Lung (tissue), 12 donors: ENCODE measurements around the gene ADAMTS17. TPM values are rescaled to one million over a fixed set of nuclear protein-coding genes. Genes with fewer than 3 reads are reported as not detected.
A peak's percentile ranks its signal among the peaks of the same experiment; 100 is the strongest.

Experiments
- ATAC-seq: fragments of 200-7000 bp; cut with Tn5 transposase; one replicate; pipeline ENCODE4 v1.9.1; 2020; ENCODE audit warnings: moderate number of reproducible peaks; ENCODE audit not compliant: insufficient read depth, low FRiP score
- DNase-seq, 3 donors: peaks; one replicate each; pipeline ENCODE4 v3.0.0-alpha.2; 2013 to 2017
- H3K27ac ChIP-seq, 2 donors: one replicate each; pipeline ENCODE4 v1.5.1; 2013; ENCODE audit warnings: mild to moderate bottlenecking in 2 of 2, moderate library complexity in 2 of 2, control low read depth in 1 of 2, inconsistent platforms in 1 of 2, low read depth in 1 of 2, low read length in 1 of 2
- H3K27me3 ChIP-seq, 3 donors: one replicate each; pipeline ENCODE4 v1.5.1; 2013; ENCODE audit warnings: low read length in 2 of 3; ENCODE audit not compliant: control insufficient read depth in 3 of 3, insufficient read depth in 3 of 3
- H3K36me3 ChIP-seq, 4 donors: one replicate each; pipeline ENCODE4 v1.5.1; 2013; ENCODE audit warnings: low read length in 4 of 4, mild to moderate bottlenecking in 1 of 4, moderate library complexity in 1 of 4; ENCODE audit not compliant: control insufficient read depth in 4 of 4, insufficient read depth in 4 of 4
- H3K4me1 ChIP-seq, 5 donors: one replicate each; pipeline ENCODE4 v1.5.1; 2013; ENCODE audit warnings: low read length in 5 of 5, mild to moderate bottlenecking in 2 of 5, moderate library complexity in 1 of 5; ENCODE audit not compliant: control insufficient read depth in 5 of 5, insufficient read depth in 5 of 5
- H3K4me3 ChIP-seq: one replicate; pipeline ENCODE4 v1.5.1; 2013; ENCODE audit warnings: mild to moderate bottlenecking, control low read depth, moderate library complexity
- H3K9ac ChIP-seq, 2 donors: one replicate each; pipeline ENCODE4 v1.5.1; 2013; ENCODE audit warnings: low read length in 2 of 2, control low read depth in 1 of 2; ENCODE audit not compliant: insufficient read depth in 1 of 2
- H3K9me3 ChIP-seq, 4 donors: one replicate each; pipeline ENCODE4 v1.5.1; 2013; ENCODE audit warnings: low read length in 3 of 4, mild to moderate bottlenecking in 1 of 4, moderate library complexity in 1 of 4; ENCODE audit not compliant: control insufficient read depth in 4 of 4, insufficient read depth in 3 of 4
- WGBS, 2 donors: extraction: QIAGEN DNeasy Blood & Tissue Kit; methylation state at CpG; one replicate each; pipeline ENCODE4 v1.1.7; 2013; 5-methylcytosine and 5-hydroxymethylcytosine counted together
- polyA plus RNA-seq, 2 donors: library from polyadenylated mRNA; stranded (reverse); fragments of 200-250 nt; gene quantifications; one replicate each; pipeline ENCODE4 v1.2.1, GENCODE V29; 2013
- total RNA-seq, 2 donors: library from RNA; depleted of rRNA in 1 of 2; stranded (reverse); fragments of >200 nt in 1 of 2; gene quantifications; one replicate each; pipeline ENCODE4 v1.2.1, GENCODE V29; 2014 to 2021
- TF ChIP-seq, protein P1 (sequence below): IDR thresholded peaks from 2 replicates; pipeline ENCODE4 v1.5.1; 2012; ENCODE audit warnings: mild to moderate bottlenecking; ENCODE audit errors: control extremely low read depth, extremely low read depth
- donor health status: control.
- donor health status: control.
- donor health status: Bipolar disorder and iron deficiency.
- donor health status: healthy.
- donor health status: DM: yes; HTN: yes; CAD: no.

Gene ADAMTS17
- total and polyA plus RNA-seq, 4 donors: 0.47 to 6.6 (median 2.2) TPM

DNA sequence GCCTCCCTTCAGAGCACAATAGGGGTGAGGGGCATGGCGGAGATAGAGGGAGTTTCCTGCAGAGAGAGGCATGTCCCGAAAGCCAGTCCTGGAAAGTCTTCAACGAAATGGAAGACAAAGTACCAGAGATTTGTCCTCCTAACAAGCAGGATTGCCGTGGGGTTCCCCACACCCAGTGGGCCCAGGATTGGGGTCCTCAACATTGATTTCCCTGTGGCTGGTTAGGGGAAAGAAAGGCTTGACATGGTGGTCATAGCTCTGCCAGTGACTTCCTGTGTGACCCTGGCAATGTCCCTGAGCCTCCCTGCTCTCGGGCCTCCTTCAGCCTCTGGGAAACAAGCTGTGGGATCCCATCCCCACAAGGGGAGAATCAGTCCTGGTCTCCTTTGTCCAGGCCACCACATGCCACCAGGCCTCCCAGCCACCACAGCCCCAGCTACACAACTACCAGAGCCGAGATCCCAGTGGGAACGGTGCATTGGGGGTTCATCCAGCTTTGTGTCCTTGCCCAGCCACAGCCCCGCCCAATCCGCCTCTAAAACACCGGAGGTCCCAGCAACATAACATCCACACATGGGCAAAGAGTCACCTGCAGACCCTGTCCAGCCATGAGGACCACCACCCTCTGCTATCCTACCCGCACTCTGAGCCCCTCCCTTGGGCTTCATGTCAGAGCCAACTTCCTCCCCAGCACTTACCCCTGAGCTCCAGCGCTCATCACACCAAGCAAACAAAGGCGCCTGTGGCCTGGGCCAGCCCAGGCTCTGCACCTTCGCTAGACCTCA lies 63.0 kb downstream of the ADAMTS17 start:
- 83 to 86% methylated on average over 14 of the region's 14 CpGs for WGBS, 2 donors
- H3K4me3 ChIP-seq: no peak overlapping the region
- H3K27me3 ChIP-seq: no peaks in the 10 kb centered on the region
- H3K4me1 ChIP-seq: peaks cover 0 to 7% (median 0%) of the 10 kb centered on the region in 5 donors
- H3K9me3 ChIP-seq: peaks cover 0 to 5% (median 0%) of the 10 kb centered on the region in 4 donors
- H3K9ac ChIP-seq: no peak overlapping the region
- TF ChIP-seq, protein P1, sequence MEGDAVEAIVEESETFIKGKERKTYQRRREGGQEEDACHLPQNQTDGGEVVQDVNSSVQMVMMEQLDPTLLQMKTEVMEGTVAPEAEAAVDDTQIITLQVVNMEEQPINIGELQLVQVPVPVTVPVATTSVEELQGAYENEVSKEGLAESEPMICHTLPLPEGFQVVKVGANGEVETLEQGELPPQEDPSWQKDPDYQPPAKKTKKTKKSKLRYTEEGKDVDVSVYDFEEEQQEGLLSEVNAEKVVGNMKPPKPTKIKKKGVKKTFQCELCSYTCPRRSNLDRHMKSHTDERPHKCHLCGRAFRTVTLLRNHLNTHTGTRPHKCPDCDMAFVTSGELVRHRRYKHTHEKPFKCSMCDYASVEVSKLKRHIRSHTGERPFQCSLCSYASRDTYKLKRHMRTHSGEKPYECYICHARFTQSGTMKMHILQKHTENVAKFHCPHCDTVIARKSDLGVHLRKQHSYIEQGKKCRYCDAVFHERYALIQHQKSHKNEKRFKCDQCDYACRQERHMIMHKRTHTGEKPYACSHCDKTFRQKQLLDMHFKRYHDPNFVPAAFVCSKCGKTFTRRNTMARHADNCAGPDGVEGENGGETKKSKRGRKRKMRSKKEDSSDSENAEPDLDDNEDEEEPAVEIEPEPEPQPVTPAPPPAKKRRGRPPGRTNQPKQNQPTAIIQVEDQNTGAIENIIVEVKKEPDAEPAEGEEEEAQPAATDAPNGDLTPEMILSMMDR: no peak
- H3K36me3 ChIP-seq: no peaks in the 10 kb centered on the region
- DNase-seq (no peak), ATAC-seq (no peak)
- H3K27ac ChIP-seq: no peak overlapping the region

DNA sequence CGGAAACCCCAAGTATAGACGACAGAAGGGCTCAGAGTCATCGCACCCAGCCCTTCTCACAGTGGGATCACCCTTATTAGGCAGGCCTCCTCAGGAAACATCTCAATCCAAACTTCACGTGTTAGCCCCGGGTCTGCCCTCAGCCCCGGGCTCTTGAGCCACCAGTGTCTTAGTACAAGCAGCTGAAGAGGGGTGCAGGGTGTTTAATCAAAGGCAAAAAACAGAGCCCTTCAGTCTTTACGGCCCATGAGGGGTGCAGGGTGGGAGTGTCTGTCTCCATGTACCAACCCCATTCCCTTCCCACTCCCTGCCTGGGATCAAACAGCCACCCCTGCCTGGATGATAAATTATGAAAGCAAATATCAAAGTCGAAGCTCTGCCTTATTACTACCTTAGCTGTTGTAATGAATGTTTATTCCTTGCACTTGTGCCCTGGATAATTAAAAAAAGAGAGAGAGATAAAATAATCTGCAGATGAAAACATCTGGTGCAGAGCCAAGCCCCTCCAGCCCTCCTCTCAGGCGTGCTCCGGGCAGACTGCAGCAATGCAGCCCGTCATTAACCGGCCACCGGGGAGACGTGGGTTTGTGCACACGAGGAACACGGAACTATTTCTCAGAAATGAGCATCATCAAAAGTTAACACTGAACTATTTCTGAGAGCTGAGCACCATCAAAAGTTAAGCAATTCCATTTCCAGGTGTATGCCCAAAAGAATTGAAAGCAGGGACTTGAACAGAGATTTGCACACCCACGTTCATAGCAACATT lies 64.5 kb downstream of the ADAMTS17 start:
- WGBS, 2 donors: 57 to 80% methylated on average over 17 of the region's 17 CpGs
- H3K27me3 ChIP-seq: no peaks in the 10 kb centered on the region
- ATAC-seq: no peak
- H3K9ac ChIP-seq: no peak overlapping the region
- TF ChIP-seq, protein P1: no peak
- peaks cover 0 to 7% (median 0%) of the 10 kb centered on the region in 5 donors for H3K4me1 ChIP-seq
- H3K27ac ChIP-seq: no peak overlapping the region
- H3K9me3 ChIP-seq: peaks cover 0 to 5% (median 1%) of the 10 kb centered on the region in 4 donors
- H3K4me3 ChIP-seq: no peak overlapping the region
- H3K36me3 ChIP-seq: no peaks in the 10 kb centered on the region
- DNase-seq: no peak

DNA sequence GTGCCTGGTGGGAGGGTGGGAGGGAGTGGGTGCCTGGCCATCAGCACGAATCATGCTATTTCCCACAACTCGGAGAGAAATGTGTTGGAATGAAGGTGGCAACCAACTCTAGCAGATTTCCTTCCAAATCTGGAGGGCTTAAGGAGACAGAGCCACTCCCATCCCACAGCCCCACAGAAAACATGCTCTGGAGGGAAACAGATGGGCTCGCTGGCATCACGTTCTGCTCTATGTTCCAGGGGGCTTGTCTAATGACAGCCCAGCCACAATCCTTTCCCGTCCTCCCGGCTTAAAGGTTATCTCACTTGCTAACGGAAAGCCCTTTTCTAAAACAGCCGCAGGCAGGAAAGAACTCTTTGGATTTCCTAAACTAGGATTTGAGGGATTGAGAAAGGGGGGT lies 65.3 kb downstream of the ADAMTS17 start:
- ATAC-seq: no peak

More for the DNA sequence above, 65.3 kb downstream of the ADAMTS17 start:
- Histone ChIP-seq H3K27me3 (no peaks in the 10 kb centered on the region), H3K27ac (no peak overlapping the region), H3K36me3 (no peaks in the 10 kb centered on the region), H3K4me1 (peaks cover 0 to 7% (median 0%) of the 10 kb centered on the region in 5 donors), H3K9me3 (peaks cover 0 to 5% (median 1%) of the 10 kb centered on the region in 4 donors), H3K4me3 (no peak overlapping the region), H3K9ac (no peak overlapping the region)
- TF ChIP-seq, protein P1: no peak
- WGBS, 2 donors: 30 to 42% methylated on average over 8 of the region's 8 CpGs
- peak in 2 of 3 donors; percentile 31 to 47 for DNase-seq
